ENCODE data around the gene HOXA1.

- TF ChIP-seq CTCF (IDR thresholded peaks at IDR 0.05; ENCODE audit: insufficient read depth, low read length) (no peak), POLR2AphosphoS5 (IDR thresholded peaks at IDR 0.05; ENCODE audit: low read depth) (no peak), GABPA (IDR thresholded peaks at IDR 0.05; ENCODE audit: low read depth) (no peak), REST (IDR thresholded peaks at IDR 0.05; ENCODE audit: insufficient replicate concordance, low read depth) (no peak)
Measured at GRCh38 chr7:27141137-27141922, 45.5 kb upstream of the HOXA1 start.

Measured in HL-60 (cell line).